Measurements from ENCODE around the gene ZNF609. TPM values are rescaled to one million over a fixed set of nuclear protein-coding genes. Genes with fewer than 3 reads are reported as not detected.

Gene ZNF609
- total and polyA plus RNA-seq, 8 donors: 4.2 to 25.2 (median 13.1) TPM

GRCh38 chr15:64566629-64567427 lies 106.5 kb downstream of the ZNF609 start:
- WGBS, 2 donors: 92% methylated on average over 11 of the region's 11 CpGs
- Histone ChIP-seq H3K36me3 (no peaks in the 10 kb centered on the region), H3K4me3 (no peak overlapping the region), H3K9me3 (no peaks in the 10 kb centered on the region), H3K27me3 (no peaks in the 10 kb centered on the region), H3K4me1 (peaks cover 4 to 18% (median 7%) of the 10 kb centered on the region in 3 donors), H3K27ac (no peak overlapping the region)
- DNase-seq: no peak
- intact Hi-C loops (cut with DNase I): no loop called here
- no peak for FAIRE-seq
- no peak for TF ChIP-seq CTCF (IDR thresholded peaks at IDR 0.05)
- no peak for ATAC-seq

GRCh38 chr15:64568765-64569164 lies 108.4 kb downstream of the ZNF609 start:
- intact Hi-C loops (cut with DNase I): no loop called here
- peaks cover 7 to 22% (median 8%) of the 10 kb centered on the region in 3 donors for H3K4me1 ChIP-seq
- no peak for TF ChIP-seq CTCF (IDR thresholded peaks at IDR 0.05)
- ATAC-seq (peak in 2 of 4 donors; percentile 32 to 49), FAIRE-seq (no peak), DNase-seq (no peak)
- H3K36me3 ChIP-seq: no peaks in the 10 kb centered on the region
- H3K9me3 ChIP-seq: no peaks in the 10 kb centered on the region
- no peaks in the 10 kb centered on the region for H3K27me3 ChIP-seq
- H3K4me3 ChIP-seq: no peak overlapping the region
- H3K27ac ChIP-seq: no peak overlapping the region

GRCh38 chr15:64571857-64572291 lies 111.5 kb downstream of the ZNF609 start:
- Histone ChIP-seq H3K27me3 (no peaks in the 10 kb centered on the region), H3K27ac (peak overlapping the region in 1 of 4 donors; percentile 25), H3K4me3 (no peak overlapping the region), H3K36me3 (no peaks in the 10 kb centered on the region), H3K4me1 (peaks cover 7 to 22% (median 8%) of the 10 kb centered on the region in 3 donors), H3K9me3 (no peaks in the 10 kb centered on the region)
- no peak for TF ChIP-seq CTCF (IDR thresholded peaks at IDR 0.05)
- ATAC-seq (peak; percentile 88 to 93 (median 89)), FAIRE-seq (no peak), DNase-seq (peak in 3 of 6 donors; percentile 31 to 49 (median 44))
- intact Hi-C loops (cut with DNase I): no loop called here
- 34 to 36% methylated on average over 4 of the region's 4 CpGs for WGBS, 2 donors

- DNase-seq (no peak), ATAC-seq (no peak), FAIRE-seq (no peak)
- intact Hi-C loops (cut with DNase I): no loop called here
- H3K9me3 ChIP-seq: no peaks in the 10 kb centered on the region
- 83 to 86% methylated on average over 6 of the region's 6 CpGs for WGBS, 2 donors
- no peaks in the 10 kb centered on the region for H3K27me3 ChIP-seq
- no peak overlapping the region for H3K27ac ChIP-seq
- no peak for TF ChIP-seq CTCF (IDR thresholded peaks at IDR 0.05)
- no peak overlapping the region for H3K4me3 ChIP-seq
- H3K4me1 ChIP-seq: peaks cover 7 to 22% (median 8%) of the 10 kb centered on the region in 3 donors
- H3K36me3 ChIP-seq: no peaks in the 10 kb centered on the region
These were observed 112.5 kb downstream of the ZNF609 start for GRCh38 chr15:64572856-64573255.

All from pancreas (tissue), 10 donors.